Measurements from ENCODE around the gene GATA6. TPM values are rescaled to one million over a fixed set of nuclear protein-coding genes. Genes with fewer than 3 reads are reported as not detected.

The GATA6 gene
- total and polyA plus RNA-seq, 2 of the 13 experiments (the other 11 are each of a cell fraction or from before 2014, with no cell fraction given): 0.84 to 3.2 TPM

DNA sequence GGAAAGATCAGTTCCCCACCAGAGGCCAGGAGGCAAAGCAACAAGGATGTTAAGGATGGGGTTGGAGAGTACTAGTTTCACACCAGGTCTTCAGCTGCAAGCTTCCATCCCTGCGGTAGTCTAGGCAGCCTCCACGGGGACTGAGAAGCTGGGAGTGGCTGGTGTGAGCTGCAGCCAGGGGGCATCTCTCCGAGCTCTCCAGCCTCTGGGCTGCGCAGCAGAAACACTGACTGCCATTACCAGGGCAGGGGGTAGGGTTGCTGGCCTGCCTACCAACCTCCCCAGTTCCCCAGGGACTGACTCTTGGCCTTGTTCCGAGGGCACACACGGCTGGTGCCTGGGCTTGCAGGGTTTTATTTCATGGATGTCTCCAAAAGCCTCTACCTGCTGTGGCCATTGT, 15.9 kb downstream of the GATA6 start:
- Histone ChIP-seq H3K27ac (ENCODE audit: extremely low read length, insufficient read depth, low read length) (no peak overlapping the region), H3K4me1 (ENCODE audit: insufficient read depth, low read length) (no peaks in the 10 kb centered on the region), H3K79me2 (ENCODE audit: insufficient read depth, low read length) (no peaks in the 10 kb centered on the region), H4K20me1 (ENCODE audit: insufficient read depth, low read length) (no peaks in the 10 kb centered on the region), H3K27me3 (ENCODE audit: control insufficient read depth in 1 of 2, insufficient read depth in 2 of 2, low read length in 2 of 2) (no peaks in the 10 kb centered on the region), H3K9me3 (ENCODE audit: low read length) (no peaks in the 10 kb centered on the region), H3K4me2 (ENCODE audit: low read depth, low read length) (no peak overlapping the region), H3K4me3 (replicated peaks in 1 of 3; ENCODE audit: insufficient read depth in 1 of 3, low read depth in 2 of 3, low read length in 3 of 3) (no peak overlapping the region), H2AFZ (ENCODE audit: low read length) (no peak overlapping the region), H3K36me3 (replicated peaks in 1 of 2; ENCODE audit: control insufficient read depth in 1 of 2, insufficient read depth in 2 of 2, low read length in 2 of 2) (peaks cover 4 to 15% of the 10 kb centered on the region in 2 experiments; a peak in 2 of 5 replicates), H3K9ac (ENCODE audit: insufficient read depth, low read depth, low read length) (no peak overlapping the region)
- FAIRE-seq: no peak
- CTCF ChIA-PET (ENCODE audit: low intra/inter-chr PET ratio, low total read pairs): no interaction called here
- no TSS peak for BruUV-seq (replicated peaks)
- in situ Hi-C loops (cut with HindIII; ENCODE audit: extremely low pct_ligation_motif_present, low pct_unique_long_range_greater_than_20kb): no loop called here
- POLR2A ChIA-PET: interaction anchor here (0.7 kb wide), 1 partner anchor 9 kb away, joined by 3 read pairs; no protein-coding TSS in a partner anchor
- DNase-seq (ENCODE audit: low spot score): no peak
- 100% methylated on average over 2 of the region's 6 CpGs for WGBS (ENCODE audit: low lambda C conversion rate)
- intact Hi-C loops (cut with micrococcal nuclease; ENCODE audit: unreplicated experiment): no loop called here
- no peak for ATAC-seq
- TF ChIP-seq ZFYVE20 (CRISPR knock-in tag; IDR thresholded peaks at IDR 0.05; ENCODE audit: borderline replicate concordance, low read depth) (no peak), ZNF746 (CRISPR knock-in tag; IDR thresholded peaks at IDR 0.05) (no peak), ZC3H13 (CRISPR knock-in tag; IDR thresholded peaks at IDR 0.05) (no peak), REL (CRISPR knock-in tag; conservative IDR thresholded peaks at IDR 0.05) (no peak), NFKBIZ (CRISPR knock-in tag; IDR thresholded peaks at IDR 0.05) (no peak), SNRNP70 (IDR thresholded peaks at IDR 0.05; ENCODE audit: low read depth, low read length) (no peak), ZMYM2 (CRISPR knock-in tag; IDR thresholded peaks at IDR 0.05) (no peak), ZNF724P (CRISPR knock-in tag; IDR thresholded peaks at IDR 0.05; ENCODE audit: borderline replicate concordance) (no peak), MIXL1 (CRISPR knock-in tag; IDR thresholded peaks at IDR 0.05) (no peak), MTF1 (CRISPR knock-in tag; IDR thresholded peaks at IDR 0.05) (no peak), EED (CRISPR knock-in tag; IDR thresholded peaks at IDR 0.05) (no peak), RBM22 (optimal IDR thresholded peaks at IDR 0.05; ENCODE audit: low read length) (no peak)
- TF ChIP-seq, protein P1, sequence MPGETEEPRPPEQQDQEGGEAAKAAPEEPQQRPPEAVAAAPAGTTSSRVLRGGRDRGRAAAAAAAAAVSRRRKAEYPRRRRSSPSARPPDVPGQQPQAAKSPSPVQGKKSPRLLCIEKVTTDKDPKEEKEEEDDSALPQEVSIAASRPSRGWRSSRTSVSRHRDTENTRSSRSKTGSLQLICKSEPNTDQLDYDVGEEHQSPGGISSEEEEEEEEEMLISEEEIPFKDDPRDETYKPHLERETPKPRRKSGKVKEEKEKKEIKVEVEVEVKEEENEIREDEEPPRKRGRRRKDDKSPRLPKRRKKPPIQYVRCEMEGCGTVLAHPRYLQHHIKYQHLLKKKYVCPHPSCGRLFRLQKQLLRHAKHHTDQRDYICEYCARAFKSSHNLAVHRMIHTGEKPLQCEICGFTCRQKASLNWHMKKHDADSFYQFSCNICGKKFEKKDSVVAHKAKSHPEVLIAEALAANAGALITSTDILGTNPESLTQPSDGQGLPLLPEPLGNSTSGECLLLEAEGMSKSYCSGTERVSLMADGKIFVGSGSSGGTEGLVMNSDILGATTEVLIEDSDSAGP (CRISPR knock-in tag; IDR thresholded peaks at IDR 0.05; ENCODE audit: borderline replicate concordance): no peak
- TF ChIP-seq, protein P2, sequence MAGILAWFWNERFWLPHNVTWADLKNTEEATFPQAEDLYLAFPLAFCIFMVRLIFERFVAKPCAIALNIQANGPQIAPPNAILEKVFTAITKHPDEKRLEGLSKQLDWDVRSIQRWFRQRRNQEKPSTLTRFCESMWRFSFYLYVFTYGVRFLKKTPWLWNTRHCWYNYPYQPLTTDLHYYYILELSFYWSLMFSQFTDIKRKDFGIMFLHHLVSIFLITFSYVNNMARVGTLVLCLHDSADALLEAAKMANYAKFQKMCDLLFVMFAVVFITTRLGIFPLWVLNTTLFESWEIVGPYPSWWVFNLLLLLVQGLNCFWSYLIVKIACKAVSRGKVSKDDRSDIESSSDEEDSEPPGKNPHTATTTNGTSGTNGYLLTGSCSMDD (CRISPR knock-in tag; IDR thresholded peaks at IDR 0.05): no peak
- TF ChIP-seq, protein P3, sequence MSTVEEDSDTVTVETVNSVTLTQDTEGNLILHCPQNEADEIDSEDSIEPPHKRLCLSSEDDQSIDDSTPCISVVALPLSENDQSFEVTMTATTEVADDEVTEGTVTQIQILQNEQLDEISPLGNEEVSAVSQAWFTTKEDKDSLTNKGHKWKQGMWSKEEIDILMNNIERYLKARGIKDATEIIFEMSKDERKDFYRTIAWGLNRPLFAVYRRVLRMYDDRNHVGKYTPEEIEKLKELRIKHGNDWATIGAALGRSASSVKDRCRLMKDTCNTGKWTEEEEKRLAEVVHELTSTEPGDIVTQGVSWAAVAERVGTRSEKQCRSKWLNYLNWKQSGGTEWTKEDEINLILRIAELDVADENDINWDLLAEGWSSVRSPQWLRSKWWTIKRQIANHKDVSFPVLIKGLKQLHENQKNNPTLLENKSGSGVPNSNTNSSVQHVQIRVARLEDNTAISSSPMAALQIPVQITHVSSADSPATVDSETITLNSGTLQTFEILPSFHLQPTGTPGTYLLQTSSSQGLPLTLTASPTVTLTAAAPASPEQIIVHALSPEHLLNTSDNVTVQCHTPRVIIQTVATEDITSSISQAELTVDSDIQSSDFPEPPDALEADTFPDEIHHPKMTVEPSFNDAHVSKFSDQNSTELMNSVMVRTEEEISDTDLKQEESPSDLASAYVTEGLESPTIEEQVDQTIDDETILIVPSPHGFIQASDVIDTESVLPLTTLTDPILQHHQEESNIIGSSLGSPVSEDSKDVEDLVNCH (CRISPR knock-in tag; IDR thresholded peaks at IDR 0.05): no peak
- TF ChIP-seq, protein P4, sequence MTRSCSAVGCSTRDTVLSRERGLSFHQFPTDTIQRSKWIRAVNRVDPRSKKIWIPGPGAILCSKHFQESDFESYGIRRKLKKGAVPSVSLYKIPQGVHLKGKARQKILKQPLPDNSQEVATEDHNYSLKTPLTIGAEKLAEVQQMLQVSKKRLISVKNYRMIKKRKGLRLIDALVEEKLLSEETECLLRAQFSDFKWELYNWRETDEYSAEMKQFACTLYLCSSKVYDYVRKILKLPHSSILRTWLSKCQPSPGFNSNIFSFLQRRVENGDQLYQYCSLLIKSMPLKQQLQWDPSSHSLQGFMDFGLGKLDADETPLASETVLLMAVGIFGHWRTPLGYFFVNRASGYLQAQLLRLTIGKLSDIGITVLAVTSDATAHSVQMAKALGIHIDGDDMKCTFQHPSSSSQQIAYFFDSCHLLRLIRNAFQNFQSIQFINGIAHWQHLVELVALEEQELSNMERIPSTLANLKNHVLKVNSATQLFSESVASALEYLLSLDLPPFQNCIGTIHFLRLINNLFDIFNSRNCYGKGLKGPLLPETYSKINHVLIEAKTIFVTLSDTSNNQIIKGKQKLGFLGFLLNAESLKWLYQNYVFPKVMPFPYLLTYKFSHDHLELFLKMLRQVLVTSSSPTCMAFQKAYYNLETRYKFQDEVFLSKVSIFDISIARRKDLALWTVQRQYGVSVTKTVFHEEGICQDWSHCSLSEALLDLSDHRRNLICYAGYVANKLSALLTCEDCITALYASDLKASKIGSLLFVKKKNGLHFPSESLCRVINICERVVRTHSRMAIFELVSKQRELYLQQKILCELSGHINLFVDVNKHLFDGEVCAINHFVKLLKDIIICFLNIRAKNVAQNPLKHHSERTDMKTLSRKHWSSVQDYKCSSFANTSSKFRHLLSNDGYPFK (CRISPR knock-in tag; IDR thresholded peaks at IDR 0.05; ENCODE audit: borderline replicate concordance): no peak
